Right cardiac atrium (tissue), 5 donors: ENCODE measurements around the gene RANGRF. TPM values are rescaled to one million over a fixed set of nuclear protein-coding genes. Genes with fewer than 3 reads are reported as not detected.

Source experiments
- ATAC-seq, 2 donors: fragments of 200-7000 bp; cut with Tn5 transposase; one replicate each; pipeline versions ENCODE4 v1.8.0 to v1.9.1; 2020; ENCODE audit warnings: moderate library complexity in 2 of 2, mild to moderate bottlenecking in 1 of 2
- DNase-seq, 3 donors: peaks; one replicate each; pipeline ENCODE4 v3.0.0-alpha.2; 2020
- H3K27ac ChIP-seq: one replicate; pipeline ENCODE4 v1.5.1; 2013; ENCODE audit warnings: mild to moderate bottlenecking, low read length, control low read depth, moderate library complexity
- H3K27me3 ChIP-seq: one replicate; pipeline ENCODE4 v1.6.1; 2013; ENCODE audit not compliant: control insufficient read depth, insufficient read depth
- H3K4me1 ChIP-seq: one replicate; pipeline ENCODE4 v1.6.1; 2013; ENCODE audit warnings: low read length; ENCODE audit not compliant: control insufficient read depth, insufficient read depth
- H3K4me3 ChIP-seq: one replicate; pipeline ENCODE4 v1.5.1; 2013; ENCODE audit warnings: low read length, control low read depth
- H3K9me3 ChIP-seq: one replicate; pipeline ENCODE4 v1.6.1; 2013; ENCODE audit warnings: low read length; ENCODE audit not compliant: control insufficient read depth
- WGBS: extraction: QIAGEN DNeasy Blood & Tissue Kit; methylation state at CpG from one replicate; pipeline ENCODE4 v1.1.7; 2013; 5-methylcytosine and 5-hydroxymethylcytosine counted together
- intact Hi-C, 4 donors: fragments of 100-400 bp; cut with DNase I; formaldehyde crosslinking; loops; one replicate each; pipeline versions ENCODE4 v1.11.0 to v1.14.0; 2022 to 2023
- polyA plus RNA-seq: library from polyadenylated mRNA; stranded (reverse); fragments of 200-250 nt; gene quantifications from one replicate; pipeline ENCODE4 v1.2.3, GENCODE V29; 2013
- total RNA-seq, 4 donors: library from RNA; stranded (reverse); fragmentation: NEBNext Ultra II Directional; extraction: Animal tissue kit (Norgen Biotek cat#: 25700); gene quantifications; one replicate each; pipeline ENCODE4 v1.2.1, GENCODE V29; 2021
- donor health status: healthy with polysubstance abuse.
- donor health status: DM: no; HTN: yes; CAD: no.
- donor health status: DM: no; HTN: no; CAD: no.
- donor health status: DM: no; HTN: yes; CAD: no; lungs with severe emphysema.
- donor health status: DM: yes; HTN: yes; CAD: no.

The RANGRF gene
- total and polyA plus RNA-seq, 5 donors: 27.2 to 45.5 (median 32.6) TPM

GRCh38 chr17:8292639-8293395 lies 4.3 kb downstream of the RANGRF start:
- WGBS: 82% methylated on average over 5 of the region's 5 CpGs
- H3K9me3 ChIP-seq: no peaks in the 10 kb centered on the region
- peaks cover 8% of the 10 kb centered on the region for H3K4me1 ChIP-seq

GRCh38 chr17:8294361-8294760 lies 5.9 kb downstream of the RANGRF start:
- intact Hi-C loops: no loop called here
- no peak for ATAC-seq
- no peak overlapping the region for H3K4me3 ChIP-seq
- H3K4me1 ChIP-seq: peaks cover 7% of the 10 kb centered on the region
- 90% methylated on average over 9 of the region's 9 CpGs for WGBS
- no peaks in the 10 kb centered on the region for H3K27me3 ChIP-seq
- H3K9me3 ChIP-seq: no peaks in the 10 kb centered on the region
- H3K27ac ChIP-seq: peak overlapping the region; percentile 95
- DNase-seq: peak in 1 of 3 donors; percentile 53

More at GRCh38 chr17:8292639-8293395, 4.3 kb downstream of the RANGRF start:
- Histone ChIP-seq H3K27me3 (no peaks in the 10 kb centered on the region), H3K27ac (no peak overlapping the region), H3K4me3 (no peak overlapping the region)
- DNase-seq (peak in 1 of 3 donors; percentile 12), ATAC-seq (no peak)
- intact Hi-C loops: no loop called here

- no peaks in the 10 kb centered on the region for H3K9me3 ChIP-seq
- peaks cover 7% of the 10 kb centered on the region for H3K4me1 ChIP-seq
- intact Hi-C loops: no loop called here
- ATAC-seq: peak; percentile 8 to 15
- H3K27me3 ChIP-seq: no peaks in the 10 kb centered on the region
- DNase-seq: no peak
- peak overlapping the region; percentile 95 for H3K27ac ChIP-seq
- H3K4me3 ChIP-seq: peak overlapping the region; percentile 69
- WGBS: 6% methylated on average over 15 of the region's 15 CpGs
Observed at GRCh38 chr17:8294814-8295316, 6.4 kb downstream of the RANGRF start.

- no peak for DNase-seq
- Histone ChIP-seq H3K9me3 (no peaks in the 10 kb centered on the region), H3K27ac (no peak overlapping the region), H3K4me1 (no peaks in the 10 kb centered on the region), H3K4me3 (no peak overlapping the region), H3K27me3 (no peaks in the 10 kb centered on the region)
- intact Hi-C loops: loop anchor here in 1 of 4 donors (10.0 kb wide), 1 partner anchor 205 kb away; no protein-coding TSS in a partner anchor
- 57% methylated on average over 3 of the region's 3 CpGs for WGBS
- no peak for ATAC-seq
Observed at GRCh38 chr17:8300226-8300625, 11.8 kb downstream of the RANGRF start.

GRCh38 chr17:8300627-8301242 lies 12.3 kb downstream of the RANGRF start:
- peak; percentile 87 to 88 for ATAC-seq
- Histone ChIP-seq H3K4me1 (no peaks in the 10 kb centered on the region), H3K27me3 (no peaks in the 10 kb centered on the region), H3K9me3 (no peaks in the 10 kb centered on the region), H3K4me3 (no peak overlapping the region), H3K27ac (no peak overlapping the region)
- 13% methylated on average over 8 of the region's 8 CpGs for WGBS
- DNase-seq: peak; percentile 46 to 78 (median 73)
- intact Hi-C loops: loop anchor here in 1 of 4 donors (10.0 kb wide), 1 partner anchor 206 kb away; no protein-coding TSS in a partner anchor

GRCh38 chr17:8310601-8311123 lies 22.2 kb downstream of the RANGRF start:
- WGBS: 46% methylated on average over 10 of the region's 10 CpGs
- H3K4me1 ChIP-seq: no peaks in the 10 kb centered on the region
- no peaks in the 10 kb centered on the region for H3K9me3 ChIP-seq
- ATAC-seq (peak; percentile 73 to 85), DNase-seq (peak in 2 of 3 donors; percentile 46 to 59)
- intact Hi-C loops: loop anchor here in 2 of 4 donors (10.0 kb wide), 2 partner anchors 54 to 216 kb away; no protein-coding TSS in a partner anchor
- peak overlapping the region; percentile 42 for H3K4me3 ChIP-seq
- H3K27ac ChIP-seq: peak overlapping the region; percentile 79
- H3K27me3 ChIP-seq: no peaks in the 10 kb centered on the region

- peak; percentile 69 to 81 (median 70) for DNase-seq
- H3K27ac ChIP-seq: peak overlapping the region; percentile 79
Observed at GRCh38 chr17:8311131-8311790, 22.8 kb downstream of the RANGRF start.

GRCh38 chr17:8312251-8312650 lies 23.8 kb downstream of the RANGRF start:
- Histone ChIP-seq H3K4me1 (no peaks in the 10 kb centered on the region), H3K4me3 (peak overlapping the region; percentile 34), H3K27me3 (no peaks in the 10 kb centered on the region), H3K27ac (no peak overlapping the region), H3K9me3 (no peaks in the 10 kb centered on the region)
- intact Hi-C loops: loop anchor here in 2 of 4 donors (10.0 kb wide), 2 partner anchors 53 to 217 kb away; no protein-coding TSS in a partner anchor
- DNase-seq (peak in 1 of 3 donors; percentile 41), ATAC-seq (no peak)
- WGBS: 60% methylated on average over 13 of the region's 13 CpGs

More at GRCh38 chr17:8311131-8311790, 22.8 kb downstream of the RANGRF start:
- H3K4me3 ChIP-seq: peak overlapping the region; percentile 42
- no peaks in the 10 kb centered on the region for H3K27me3 ChIP-seq
- WGBS: 61% methylated on average over 25 of the region's 25 CpGs
- no peaks in the 10 kb centered on the region for H3K9me3 ChIP-seq
- H3K4me1 ChIP-seq: no peaks in the 10 kb centered on the region
- ATAC-seq: peak; percentile 63 to 82
- intact Hi-C loops: loop anchor here in 2 of 4 donors (10.0 kb wide), 2 partner anchors 54 to 216 kb away; no protein-coding TSS in a partner anchor

GRCh38 chr17:8312726-8313600 lies 24.5 kb downstream of the RANGRF start:
- Histone ChIP-seq H3K4me3 (no peak overlapping the region), H3K27me3 (no peaks in the 10 kb centered on the region), H3K4me1 (no peaks in the 10 kb centered on the region), H3K27ac (no peak overlapping the region), H3K9me3 (no peaks in the 10 kb centered on the region)
- intact Hi-C loops: loop anchor here in 2 of 4 donors (10.0 kb wide), 2 partner anchors 52 to 218 kb away; no protein-coding TSS in a partner anchor
- WGBS: 54% methylated on average over 16 of the region's 16 CpGs
- DNase-seq (peak in 1 of 3 donors; percentile 39), ATAC-seq (no peak)
